CD14-positive monocyte (primary cell): Measurements from ENCODE around the gene STARD5. TPM values are rescaled to one million over a fixed set of nuclear protein-coding genes. Genes with fewer than 3 reads are reported as not detected.

Experiments used
- DNase-seq, 3 donors: peaks; one replicate each; pipeline ENCODE4 v3.0.0-alpha.2; 2011 to 2022
- H2AFZ ChIP-seq: 2 replicates; pipeline ENCODE4 v1.6.0; 2012; ENCODE audit warnings: mild to moderate bottlenecking, low read depth, low read length, inconsistent platforms; ENCODE audit not compliant: insufficient read depth, poor library complexity, severe bottlenecking
- H3K27ac ChIP-seq, 2 donors: 1 replicate in 1 of 2; 2 replicates in 1 of 2; pipeline ENCODE4 v1.5.1; 2012 to 2013; ENCODE audit warnings: low read length in 2 of 2, control low read depth in 1 of 2, inconsistent platforms in 1 of 2, low read depth in 1 of 2, mild to moderate bottlenecking in 1 of 2
- H3K27me3 ChIP-seq, 2 donors: one replicate each; pipeline versions ENCODE4 v1.6.0 to v1.6.1; 2011 to 2013; ENCODE audit warnings: low read length in 2 of 2; ENCODE audit not compliant: control insufficient read depth in 2 of 2, insufficient read depth in 2 of 2
- H3K36me3 ChIP-seq, 2 donors: replicated peaks in 1 of 2; 1 replicate in 1 of 2; 2 replicates in 1 of 2; pipeline versions ENCODE4 v1.5.1 to v1.6.1; 2012 to 2013; ENCODE audit warnings: low read length in 2 of 2, control low read depth in 1 of 2, inconsistent platforms in 1 of 2, mild to moderate bottlenecking in 1 of 2; ENCODE audit not compliant: insufficient read depth in 2 of 2, control insufficient read depth in 1 of 2
- H3K4me1 ChIP-seq, 2 donors: 1 replicate in 1 of 2; 2 replicates in 1 of 2; pipeline versions ENCODE4 v1.5.1 to v1.6.1; 2012 to 2013; ENCODE audit warnings: low read length in 2 of 2, control low read depth in 1 of 2, inconsistent platforms in 1 of 2, mild to moderate bottlenecking in 1 of 2, moderate library complexity in 1 of 2; ENCODE audit not compliant: insufficient read depth in 2 of 2, control insufficient read depth in 1 of 2
- H3K4me2 ChIP-seq: replicated peaks from 2 replicates; pipeline ENCODE3; 2012; ENCODE audit warnings: low read length, moderate library complexity, mild to moderate bottlenecking; ENCODE audit not compliant: poor library complexity, severe bottlenecking; ENCODE audit errors: extremely low read depth
- H3K4me3 ChIP-seq, 3 experiments: fragments of 200-600 bp in 1 of 3; sonication (generic) in 1 of 3; replicated peaks in 1 of 3; 1 replicate in 2 of 3; 2 replicates in 1 of 3; pipeline ENCODE4 v1.5.1; 2011 to 2013; ENCODE audit warnings: low read length in 3 of 3, mild to moderate bottlenecking in 3 of 3, control low read depth in 2 of 3, low read depth in 2 of 3, inconsistent platforms in 1 of 3, moderate library complexity in 1 of 3
- H3K79me2 ChIP-seq: 2 replicates; pipeline ENCODE4 v1.6.0; 2012; ENCODE audit warnings: mild to moderate bottlenecking, control low read depth, inconsistent platforms, low read length, moderate library complexity; ENCODE audit not compliant: insufficient read depth
- H3K9ac ChIP-seq: 2 replicates; pipeline ENCODE4 v1.6.0; 2017; ENCODE audit warnings: low read length, mild to moderate bottlenecking; ENCODE audit not compliant: insufficient read depth, poor library complexity, severe bottlenecking
- H3K9me3 ChIP-seq, 2 donors: replicated peaks in 1 of 2; 1 replicate in 1 of 2; 2 replicates in 1 of 2; pipeline versions ENCODE4 v1.5.1 to v1.6.1; 2012 to 2013; ENCODE audit warnings: low read length in 2 of 2, control low read depth in 1 of 2; ENCODE audit not compliant: control insufficient read depth in 1 of 2, insufficient read depth in 1 of 2
- H4K20me1 ChIP-seq: 2 replicates; pipeline ENCODE4 v1.6.0; 2012; ENCODE audit warnings: mild to moderate bottlenecking, low read length, control low read depth, moderate library complexity; ENCODE audit not compliant: insufficient read depth
- H3K27ac Mint-ChIP-seq, 7 donors: one replicate each; pipeline ENCODE4 v1.8.0; 2020; ENCODE audit warnings: mild to moderate bottlenecking in 7 of 7, mixed read lengths in 7 of 7, moderate library complexity in 6 of 7, inconsistent platforms in 2 of 7
- H3K27me3 Mint-ChIP-seq, 3 donors: one replicate each; pipeline ENCODE4 v1.8.0; 2021 to 2022; ENCODE audit warnings: low read depth in 3 of 3, mild to moderate bottlenecking in 3 of 3, mixed read lengths in 3 of 3, moderate library complexity in 3 of 3, inconsistent platforms in 1 of 3
- H3K36me3 Mint-ChIP-seq, 2 donors: one replicate each; pipeline ENCODE4 v1.8.0; 2020; ENCODE audit warnings: mixed read lengths in 2 of 2, inconsistent platforms in 1 of 2, mild to moderate bottlenecking in 1 of 2
- H3K4me1 Mint-ChIP-seq: one replicate; pipeline ENCODE4 v1.8.0; 2020; ENCODE audit warnings: mild to moderate bottlenecking, mixed read lengths
- H3K4me3 Mint-ChIP-seq, 2 donors: one replicate each; pipeline ENCODE4 v1.8.0; 2020; ENCODE audit warnings: mild to moderate bottlenecking in 2 of 2, mixed read lengths in 2 of 2, moderate library complexity in 1 of 2
- H3K9me3 Mint-ChIP-seq, 7 donors: one replicate each; pipeline ENCODE4 v1.8.0; 2020 to 2022; ENCODE audit warnings: mixed read lengths in 7 of 7, mild to moderate bottlenecking in 6 of 7, moderate library complexity in 6 of 7, inconsistent platforms in 2 of 7
- CTCF ChIP-seq: fragments of 200-600 bp; IDR thresholded peaks from one replicate; pipeline ENCODE4 v1.8.0; 2022; ENCODE audit warnings: antibody characterized with exemption, mild to moderate bottlenecking
- WGBS: methylation state at CpG from one replicate; pipeline ENCODE4 v1.1.5; 2013; ENCODE audit warnings: missing lambda C conversion rate; ENCODE audit not compliant: insufficient coverage; 5-methylcytosine and 5-hydroxymethylcytosine counted together
- intact Hi-C, 2 donors: fragments of 100-400 bp; cut with micrococcal nuclease; formaldehyde crosslinking; loops; one replicate each; pipeline versions ENCODE4 v1.15.0 to v1.15.1; 2023
- polyA plus RNA-seq, 3 donors: library from polyadenylated mRNA; depleted of rRNA in 1 of 3; unstranded in 2 of 3; stranded (reverse) in 1 of 3; fragments of 300-500 nt in 2 of 3; fragments of >200 nt in 1 of 3; fragmentation: Illumina TruSeq in 2 of 3; gene quantifications; 1 replicate in 2 of 3; 2 replicates in 1 of 3; pipeline ENCODE4 v1.2.3, GENCODE V29; 2012 to 2021

STARD5 gene
- polyA plus RNA-seq, 3 donors = 1.5 to 15.1 (median 2.5) TPM

GRCh38 chr15:81314378-81314777 is 9.6 kb downstream of the STARD5 start:
- peaks cover 0 to 2% (median 0%) of the 10 kb centered on the region in 7 donors for H3K9me3 Mint-ChIP-seq
- peak overlapping the region in 1 of 2 donors; percentile 50 for H3K27ac ChIP-seq
- peaks cover 28% of the 10 kb centered on the region for H4K20me1 ChIP-seq
- no peak overlapping the region for H3K4me2 ChIP-seq
- H3K4me3 Mint-ChIP-seq = no peak overlapping the region
- WGBS = 94% methylated on average over 3 of the region's 5 CpGs
- H3K27me3 ChIP-seq = no peaks in the 10 kb centered on the region
- peaks cover 61% of the 10 kb centered on the region for H3K4me1 Mint-ChIP-seq
- TF ChIP-seq CTCF = no peak
- intact Hi-C loops = no loop called here
- H3K9me3 ChIP-seq = no peaks in the 10 kb centered on the region
- peaks cover 10 to 39% of the 10 kb centered on the region in 2 donors for H3K36me3 ChIP-seq
- DNase-seq = no peak
- peak overlapping the region in 5 of 7 donors; percentile 32 to 83 (median 77) for H3K27ac Mint-ChIP-seq
- no peak overlapping the region for H3K4me3 ChIP-seq
- H3K27me3 Mint-ChIP-seq = peaks cover 0 to 4% (median 0%) of the 10 kb centered on the region in 3 donors
- H3K9ac ChIP-seq = no peak overlapping the region
- H3K4me1 ChIP-seq = peaks cover 40 to 50% of the 10 kb centered on the region in 2 donors
- H3K79me2 ChIP-seq = peaks cover 6% of the 10 kb centered on the region
- peaks cover 60 to 62% of the 10 kb centered on the region in 2 donors for H3K36me3 Mint-ChIP-seq
- H2AFZ ChIP-seq = no peak overlapping the region

GRCh38 chr15:81313686-81314085 is 10.3 kb downstream of the STARD5 start:
- H3K36me3 Mint-ChIP-seq = peaks cover 61 to 67% of the 10 kb centered on the region in 2 donors

More at GRCh38 chr15:81313686-81314085, 10.3 kb downstream of the STARD5 start:
- Histone ChIP-seq H3K27me3 (no peaks in the 10 kb centered on the region), H2AFZ (no peak overlapping the region), H3K4me3 (no peak overlapping the region), H3K9ac (no peak overlapping the region), H3K79me2 (peaks cover 6% of the 10 kb centered on the region), H3K4me2 (peak overlapping the region; percentile 4), H3K9me3 (no peaks in the 10 kb centered on the region), H3K36me3 (peaks cover 17 to 39% of the 10 kb centered on the region in 2 donors), H3K27ac (peak overlapping the region; percentile 97 to 98), H4K20me1 (peaks cover 35% of the 10 kb centered on the region), H3K4me1 (peaks cover 40 to 52% of the 10 kb centered on the region in 2 donors)
- peaks cover 0 to 4% (median 0%) of the 10 kb centered on the region in 3 donors for H3K27me3 Mint-ChIP-seq
- DNase-seq = peak in 1 of 3 donors; percentile 69
- no peak for TF ChIP-seq CTCF
- intact Hi-C loops = no loop called here
- peaks cover 66% of the 10 kb centered on the region for H3K4me1 Mint-ChIP-seq
- H3K4me3 Mint-ChIP-seq = no peak overlapping the region
- peak overlapping the region; percentile 94 to 99 (median 98) for H3K27ac Mint-ChIP-seq
- WGBS = 100% methylated on average over 1 of the region's 5 CpGs
- peaks cover 0 to 2% (median 0%) of the 10 kb centered on the region in 7 donors for H3K9me3 Mint-ChIP-seq
